Measurements from ENCODE around the gene SDR42E2.

The SDR42E2 gene

GRCh38 chr16:22190081-22190775 is 27.9 kb downstream of the SDR42E2 start:
- Histone ChIP-seq H3K4me1 (ENCODE audit: control insufficient read depth in 1 of 2, insufficient read depth in 1 of 2, low read depth in 1 of 2, low read length in 1 of 2) (peaks cover 32 to 34% of the 10 kb centered on the region in 2 experiments), H3K36me3 (no peaks in the 10 kb centered on the region), H3K9me3 (no peaks in the 10 kb centered on the region), H3K27me3 (no peaks in the 10 kb centered on the region), H3K4me3 (ENCODE audit: low read depth in 1 of 2, low read length in 1 of 2) (peak overlapping the region; percentile 87 to 90), H3K27ac (peak overlapping the region; percentile 94)
- TF ChIP-seq CTCF (IDR thresholded peaks at IDR 0.05) = no peak

GRCh38 chr16:22190776-22191531 is 28.6 kb downstream of the SDR42E2 start:
- Histone ChIP-seq H3K27ac (peak overlapping the region; percentile 94), H3K27me3 (no peaks in the 10 kb centered on the region), H3K9me3 (no peaks in the 10 kb centered on the region), H3K4me1 (ENCODE audit: control insufficient read depth in 1 of 2, insufficient read depth in 1 of 2, low read depth in 1 of 2, low read length in 1 of 2) (peaks cover 40 to 41% of the 10 kb centered on the region in 2 experiments), H3K4me3 (ENCODE audit: low read depth in 1 of 2, low read length in 1 of 2) (peak overlapping the region; percentile 87 to 90), H3K36me3 (no peaks in the 10 kb centered on the region)
- TF ChIP-seq CTCF (IDR thresholded peaks at IDR 0.05) = peak; percentile 19

- TF ChIP-seq CTCF (IDR thresholded peaks at IDR 0.05) = no peak
- Histone ChIP-seq H3K4me3 (ENCODE audit: low read depth in 1 of 2, low read length in 1 of 2) (peak overlapping the region; percentile 87 to 90), H3K4me1 (ENCODE audit: control insufficient read depth in 1 of 2, insufficient read depth in 1 of 2, low read depth in 1 of 2, low read length in 1 of 2) (peaks cover 46 to 47% of the 10 kb centered on the region in 2 experiments)
Observed at GRCh38 chr16:22191532-22192260, 29.4 kb downstream of the SDR42E2 start.

GRCh38 chr16:22192261-22193062 is 30.2 kb downstream of the SDR42E2 start:
- no peak for TF ChIP-seq CTCF (IDR thresholded peaks at IDR 0.05)
- H3K27me3 ChIP-seq = no peaks in the 10 kb centered on the region
- peaks cover 46 to 47% of the 10 kb centered on the region in 2 experiments for H3K4me1 ChIP-seq (ENCODE audit: control insufficient read depth in 1 of 2, insufficient read depth in 1 of 2, low read depth in 1 of 2, low read length in 1 of 2)
- H3K9me3 ChIP-seq = no peaks in the 10 kb centered on the region
- H3K4me3 ChIP-seq (ENCODE audit: low read depth in 1 of 2, low read length in 1 of 2) = peak overlapping the region in 1 of 2 experiments; percentile 90
- no peaks in the 10 kb centered on the region for H3K36me3 ChIP-seq
- peak overlapping the region; percentile 94 for H3K27ac ChIP-seq

More at GRCh38 chr16:22191532-22192260, 29.4 kb downstream of the SDR42E2 start:
- Histone ChIP-seq H3K27me3 (no peaks in the 10 kb centered on the region), H3K9me3 (no peaks in the 10 kb centered on the region), H3K27ac (peak overlapping the region; percentile 94), H3K36me3 (no peaks in the 10 kb centered on the region)

GRCh38 chr16:22193063-22193411 is 30.7 kb downstream of the SDR42E2 start:
- Histone ChIP-seq H3K4me3 (ENCODE audit: low read depth in 1 of 2, low read length in 1 of 2) (no peak overlapping the region), H3K27ac (no peak overlapping the region), H3K36me3 (no peaks in the 10 kb centered on the region), H3K9me3 (no peaks in the 10 kb centered on the region), H3K27me3 (no peaks in the 10 kb centered on the region), H3K4me1 (ENCODE audit: control insufficient read depth in 1 of 2, insufficient read depth in 1 of 2, low read depth in 1 of 2, low read length in 1 of 2) (peaks cover 46 to 47% of the 10 kb centered on the region in 2 experiments)
- no peak for TF ChIP-seq CTCF (IDR thresholded peaks at IDR 0.05)
